ENCODE data around the gene PIM3.

The PIM3 gene

GRCh38 chr22:49958931-49959781 is 1.4 kb upstream of the PIM3 start:
- no peaks in the 10 kb centered on the region for H3K9me3 ChIP-seq (ENCODE audit: insufficient read depth, low read length)
- H3K27me3 ChIP-seq (ENCODE audit: low read length), result no peaks in the 10 kb centered on the region
- H3F3A ChIP-seq (ENCODE audit: insufficient read depth), result 0 out of 2 replicates have a peak, but pooled peaks cover 4% of the 10 kb centered on the region
- no peaks in the 10 kb centered on the region for H3K9me2 ChIP-seq (replicated peaks; ENCODE audit: insufficient read depth, low read length)
- H3K4me3 ChIP-seq (ENCODE audit: insufficient read depth, low read length, poor library complexity, severe bottlenecking), result peak overlapping the region; percentile 46
- H3K36me3 ChIP-seq (ENCODE audit: low read length), result no peaks in the 10 kb centered on the region; the same call in 1 of the 2 replicates
- H3K4me2 ChIP-seq (ENCODE audit: low read depth, low read length, poor library complexity, severe bottlenecking), result peak overlapping the region; percentile 73
- H2AFZ ChIP-seq (ENCODE audit: low read depth, low read length, severe bottlenecking), result no peak overlapping the region
- H4K20me1 ChIP-seq (ENCODE audit: low read depth, low read length), result peaks cover 3% of the 10 kb centered on the region; the same call in 1 of the 2 replicates
- peak overlapping the region; percentile 86 for H3K9ac ChIP-seq (ENCODE audit: low read length)
- TF ChIP-seq CTCF (IDR thresholded peaks at IDR 0.05; ENCODE audit: insufficient read depth, low read length, poor library complexity, severe bottlenecking), result no peak
- TF ChIP-seq EZH2phosphoT487 (conservative IDR thresholded peaks at IDR 0.05; ENCODE audit: low read length), result no peak
- 0 out of 2 replicates have a peak overlapping the region, but pooled peaks have one; percentile 83 for H3K27ac ChIP-seq (ENCODE audit: low read depth, low read length)
- peaks cover 31% of the 10 kb centered on the region for H3K79me2 ChIP-seq (ENCODE audit: insufficient read depth, low read length)

- TF ChIP-seq EZH2phosphoT487 (conservative IDR thresholded peaks at IDR 0.05; ENCODE audit: low read length), result no peak
- TF ChIP-seq CTCF (IDR thresholded peaks at IDR 0.05; ENCODE audit: insufficient read depth, low read length, poor library complexity, severe bottlenecking), result no peak
- H3K9me2 ChIP-seq (replicated peaks; ENCODE audit: insufficient read depth, low read length), result no peaks in the 10 kb centered on the region
- no peaks in the 10 kb centered on the region for H3K9me3 ChIP-seq (ENCODE audit: insufficient read depth, low read length)
- peak overlapping the region; percentile 83 for H3K27ac ChIP-seq (ENCODE audit: low read depth, low read length)
- H4K20me1 ChIP-seq (ENCODE audit: low read depth, low read length), result peaks cover 3% of the 10 kb centered on the region; the same call in 1 of the 2 replicates
- H3K79me2 ChIP-seq (ENCODE audit: insufficient read depth, low read length), result peaks cover 31% of the 10 kb centered on the region
- H3K9ac ChIP-seq (ENCODE audit: low read length), result peak overlapping the region; percentile 86
- no peaks in the 10 kb centered on the region for H3K27me3 ChIP-seq (ENCODE audit: low read length)
- no peaks in the 10 kb centered on the region; the same call in 1 of the 2 replicates for H3K36me3 ChIP-seq (ENCODE audit: low read length)
- 0 out of 2 replicates have a peak, but pooled peaks cover 4% of the 10 kb centered on the region for H3F3A ChIP-seq (ENCODE audit: insufficient read depth)
- H2AFZ ChIP-seq (ENCODE audit: low read depth, low read length, severe bottlenecking), result no peak overlapping the region
- peak overlapping the region; percentile 46 for H3K4me3 ChIP-seq (ENCODE audit: insufficient read depth, low read length, poor library complexity, severe bottlenecking)
- peak overlapping the region; percentile 73 for H3K4me2 ChIP-seq (ENCODE audit: low read depth, low read length, poor library complexity, severe bottlenecking)
Measured at GRCh38 chr22:49959782-49960158, 802 bp upstream of the PIM3 start.

GRCh38 chr22:49961005-49961600 is 531 bp downstream of the PIM3 start:
- TF ChIP-seq CTCF (IDR thresholded peaks at IDR 0.05; ENCODE audit: insufficient read depth, low read length, poor library complexity, severe bottlenecking), result no peak
- TF ChIP-seq EZH2phosphoT487 (conservative IDR thresholded peaks at IDR 0.05; ENCODE audit: low read length), result no peak
- Histone ChIP-seq H3K4me2 (ENCODE audit: low read depth, low read length, poor library complexity, severe bottlenecking) (peak overlapping the region; percentile 87), H4K20me1 (ENCODE audit: low read depth, low read length) (peaks cover 3% of the 10 kb centered on the region; the same call in 1 of the 2 replicates), H3K4me3 (ENCODE audit: insufficient read depth, low read length, poor library complexity, severe bottlenecking) (peak overlapping the region; percentile 88), H3K9me2 (replicated peaks; ENCODE audit: insufficient read depth, low read length) (no peaks in the 10 kb centered on the region), H2AFZ (ENCODE audit: low read depth, low read length, severe bottlenecking) (no peak overlapping the region), H3K36me3 (ENCODE audit: low read length) (no peaks in the 10 kb centered on the region; the same call in 1 of the 2 replicates), H3K27ac (ENCODE audit: low read depth, low read length) (peak overlapping the region; percentile 83), H3K9me3 (ENCODE audit: insufficient read depth, low read length) (no peaks in the 10 kb centered on the region), H3K79me2 (ENCODE audit: insufficient read depth, low read length) (peaks cover 31% of the 10 kb centered on the region), H3K9ac (ENCODE audit: low read length) (peak overlapping the region; percentile 86), H3F3A (ENCODE audit: insufficient read depth) (0 out of 2 replicates have a peak, but pooled peaks cover 4% of the 10 kb centered on the region), H3K27me3 (ENCODE audit: low read length) (no peaks in the 10 kb centered on the region)

Data from SU-DHL-6 (cell line).